LNCAP (cell line): ENCODE measurements around the gene GLRX.

Experiments
- CTCF ChIP-seq: fragments of 450-650 bp; IDR thresholded peaks from 2 replicates; pipeline ENCODE4 v1.5.1; 2017; ENCODE audit warnings: mild to moderate bottlenecking

The GLRX gene

DNA sequence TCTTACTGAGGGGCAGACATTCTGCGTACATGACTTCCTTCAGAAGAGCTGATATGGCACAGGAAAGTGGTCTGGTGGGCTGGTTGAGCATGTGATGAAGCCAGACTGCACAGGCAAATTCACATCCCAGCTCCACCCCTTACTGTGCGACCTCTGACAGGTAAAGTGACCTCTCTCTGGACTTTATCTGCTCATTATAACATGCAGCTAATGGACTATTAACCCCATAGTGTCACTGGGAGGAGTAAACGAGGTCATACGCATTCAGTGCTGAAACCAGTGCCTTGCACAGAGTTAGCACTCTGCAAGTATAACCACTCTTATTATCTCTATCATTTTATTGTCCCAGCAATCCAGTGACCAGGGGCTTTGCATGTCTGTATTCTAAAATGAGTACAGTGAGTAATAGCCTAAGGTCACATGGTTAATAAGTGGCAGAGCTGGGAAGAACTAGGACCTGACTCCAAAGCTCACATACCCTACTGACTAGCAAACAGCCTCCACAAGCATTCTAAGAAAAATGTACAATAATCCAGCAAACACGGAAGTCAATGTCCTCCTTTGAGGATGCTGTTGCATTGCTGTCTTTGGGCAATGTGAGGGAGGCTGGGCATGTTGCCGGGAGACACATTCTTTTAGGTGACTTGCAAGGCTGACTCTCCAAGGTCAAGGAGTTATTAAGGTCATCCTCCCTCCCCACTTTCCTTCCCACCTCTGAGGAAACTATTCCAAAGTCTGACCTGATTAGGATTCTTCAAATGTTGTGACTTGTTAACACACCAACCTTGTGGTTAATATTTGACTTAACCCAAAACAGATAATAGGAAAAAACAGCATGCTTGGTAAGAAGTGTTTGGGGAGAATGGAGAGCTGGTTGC lies 19.0 kb downstream of the GLRX start:
- TF ChIP-seq CTCF: no peak

DNA sequence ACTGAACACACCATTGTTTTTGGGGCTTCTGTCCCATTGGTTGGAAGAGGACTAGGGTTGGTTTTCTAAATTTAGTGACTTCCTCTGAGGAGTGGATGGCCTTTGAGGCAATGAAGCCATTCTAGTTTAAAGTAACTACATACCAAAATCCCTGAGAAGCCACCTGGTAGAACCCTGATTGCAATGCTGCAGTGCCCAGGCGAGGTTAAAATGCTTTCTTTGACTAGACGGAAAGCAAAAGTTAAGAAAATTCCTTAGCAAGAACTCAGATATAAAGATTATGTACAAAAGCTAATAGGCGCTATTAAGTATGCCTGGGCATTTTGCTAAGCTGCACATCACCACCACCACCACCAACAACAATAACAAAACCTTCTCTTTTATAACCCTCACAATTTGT lies 20.6 kb downstream of the GLRX start:
- TF ChIP-seq CTCF: no peak

DNA sequence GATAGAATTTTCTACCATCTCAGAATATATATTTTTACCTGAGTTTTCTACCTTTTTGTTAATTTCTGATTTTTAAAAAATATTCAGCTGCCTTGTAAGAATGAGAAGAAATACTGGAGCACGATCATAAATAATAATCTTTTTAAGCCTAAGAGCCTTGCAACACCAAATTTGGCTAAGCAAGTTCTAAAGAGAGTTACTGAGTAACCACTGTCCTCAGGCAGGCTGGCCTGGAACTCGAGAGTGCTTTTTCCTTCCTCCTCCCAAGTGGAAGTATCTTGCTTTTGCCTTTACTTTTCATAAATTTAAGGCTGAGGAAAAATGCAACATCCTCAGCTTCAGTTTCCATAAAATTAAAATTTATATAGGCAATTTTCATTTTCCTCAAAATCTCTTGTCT lies 21.0 kb downstream of the GLRX start:
- TF ChIP-seq CTCF: no peak

GRCh38 chr5:95800553-95800952 lies 22.0 kb downstream of the GLRX start:
- TF ChIP-seq CTCF: no peak

- TF ChIP-seq CTCF: no peak
Measured at GRCh38 chr5:95799191-95799835, 23.2 kb downstream of the GLRX start.

- no peak for TF ChIP-seq CTCF
Measured at GRCh38 chr5:95798545-95798944, 24.0 kb downstream of the GLRX start.

DNA sequence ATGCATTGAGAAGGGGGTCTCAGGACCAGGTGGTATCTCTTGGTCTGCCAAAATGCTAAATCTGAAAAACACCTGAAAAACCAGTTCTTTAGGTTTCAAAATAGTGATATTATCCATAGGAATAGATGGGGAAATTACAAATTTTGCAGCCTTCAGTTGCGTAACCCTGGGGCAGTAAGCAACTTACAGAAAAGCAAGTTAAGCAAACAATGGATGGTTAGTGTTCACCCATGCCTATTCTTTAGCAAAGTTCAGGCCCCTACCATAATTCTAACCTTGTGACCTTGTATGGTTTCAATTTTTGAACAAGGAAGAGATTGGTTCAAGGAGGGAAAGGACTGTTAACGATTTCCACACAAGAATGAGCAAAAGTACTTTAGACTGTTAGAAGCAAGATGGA lies 24.5 kb downstream of the GLRX start:
- TF ChIP-seq CTCF: no peak
